ENCODE results near the gene SAMD1. TPM values are rescaled to one million over a fixed set of nuclear protein-coding genes. Genes with fewer than 3 reads are reported as not detected.

SAMD1 gene
- total RNA-seq, 1 experiment from 2014 or later = 108 TPM

DNA sequence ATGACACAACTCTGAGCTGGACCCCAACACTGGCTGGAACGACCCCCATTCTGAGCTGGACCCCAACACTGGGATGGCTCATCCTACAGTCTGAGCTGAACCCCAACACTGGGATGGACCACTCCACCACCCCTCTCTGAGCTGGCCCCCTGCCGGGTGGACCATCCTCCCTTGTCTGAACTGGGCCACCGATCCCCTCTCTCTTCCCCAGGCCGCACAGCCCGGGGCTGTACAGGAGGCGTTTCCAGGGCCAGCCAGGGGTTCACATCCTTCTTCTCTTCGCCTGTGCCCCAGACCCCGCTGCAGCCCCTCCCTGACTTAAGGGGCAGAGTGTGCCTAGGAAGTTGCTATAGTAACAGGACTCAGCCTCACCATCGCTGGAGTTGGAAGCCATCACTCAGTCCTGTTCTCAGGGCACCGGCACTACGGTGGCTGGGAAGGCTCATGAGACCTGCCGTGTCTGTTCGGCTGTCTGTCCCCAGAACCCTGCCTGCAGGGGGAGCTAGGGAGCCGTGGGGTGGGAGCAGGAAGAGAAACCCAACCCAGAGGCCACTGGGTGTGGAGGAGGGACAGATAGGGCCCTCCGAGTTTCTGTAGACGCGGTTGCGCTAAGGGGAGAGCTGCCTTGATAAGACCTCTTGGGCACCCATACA, 23.3 kb upstream of the SAMD1 start:
- Histone ChIP-seq H2BK20ac (ENCODE audit: low read depth, low read length, poor library complexity, severe bottlenecking) (no peak overlapping the region), H3K23ac (ENCODE audit: insufficient read length, low read depth, low read length) (no peak overlapping the region), H3K23me2 (ENCODE audit: insufficient read length, low read depth, low read length, poor library complexity, severe bottlenecking) (peaks cover 15% of the 10 kb centered on the region), H3K27ac (ENCODE audit: insufficient read length, low read depth, low read length) (no peak overlapping the region), H4K8ac (replicated peaks; ENCODE audit: insufficient read length, low read depth, low read length) (no peak overlapping the region), H3K4me2 (ENCODE audit: insufficient read depth, insufficient read length, low read length) (no peak overlapping the region), H4K5ac (ENCODE audit: insufficient read length, low read depth, low read length) (no peak overlapping the region), H2BK120ac (ENCODE audit: low read depth, low read length, poor library complexity, severe bottlenecking) (no peak overlapping the region), H2BK5ac (ENCODE audit: insufficient read length, low read length) (no peak overlapping the region), H3K9ac (ENCODE audit: extremely low read depth, insufficient read length, low read length) (no peak overlapping the region), H4K20me1 (ENCODE audit: control insufficient read depth, insufficient read depth, insufficient read length) (no peaks in the 10 kb centered on the region), H3K79me1 (ENCODE audit: insufficient read depth, low read depth, low read length, poor library complexity, severe bottlenecking) (no peaks in the 10 kb centered on the region), H3K14ac (ENCODE audit: insufficient read depth, low read length) (0 out of 2 replicates have a peak overlapping the region, but pooled peaks have one; percentile 51), H2BK12ac (ENCODE audit: insufficient read length, low read depth, low read length) (no peak overlapping the region), H4K91ac (ENCODE audit: insufficient read length, low read depth, low read length) (no peak overlapping the region), H3K79me2 (ENCODE audit: insufficient read depth, low read length) (peaks cover 2% of the 10 kb centered on the region; the same call in 1 of the 2 replicates), H3K18ac (ENCODE audit: insufficient read length, low read depth, low read length) (no peak overlapping the region), H2AK5ac (ENCODE audit: insufficient read length, low read length) (no peak overlapping the region), H3K9me3 (ENCODE audit: control insufficient read depth, low read depth, low read length) (no peaks in the 10 kb centered on the region), H3K4ac (ENCODE audit: low read depth, low read length) (no peak overlapping the region), H2AFZ (ENCODE audit: low read length) (no peak overlapping the region), H3T11ph (ENCODE audit: low read length) (no peak overlapping the region), H3K4me1 (ENCODE audit: insufficient read depth, low read length) (peaks cover 9% of the 10 kb centered on the region; the same call in 1 of the 2 replicates), H3K56ac (ENCODE audit: insufficient read length, low read depth, low read length) (no peak overlapping the region), H3K27me3 (ENCODE audit: insufficient read depth, low read length) (no peaks in the 10 kb centered on the region; the same call in 1 of the 2 replicates), H2BK15ac (ENCODE audit: low read depth, low read length) (no peak overlapping the region)
- DNase-seq = no peak
- H3K9me3 Mint-ChIP-seq = no peaks in the 10 kb centered on the region
- H3K36me3 Mint-ChIP-seq (ENCODE audit: insufficient read depth in 1 of 3, low read depth in 3 of 3) = no peaks in the 10 kb centered on the region; a peak in 2 of 7 replicates
- H3K27ac Mint-ChIP-seq = no peak overlapping the region
- peak overlapping the region in 1 of 2 experiments; percentile 17; a peak in 2 of 5 replicates for H3K4me3 Mint-ChIP-seq
- peaks cover 2% of the 10 kb centered on the region; the same call in 1 of the 2 replicates for H3K27me3 Mint-ChIP-seq (ENCODE audit: low read depth)
- H3K4me1 Mint-ChIP-seq = peaks cover 36 to 40% of the 10 kb centered on the region in 2 experiments
- TF ChIP-seq, protein P1, sequence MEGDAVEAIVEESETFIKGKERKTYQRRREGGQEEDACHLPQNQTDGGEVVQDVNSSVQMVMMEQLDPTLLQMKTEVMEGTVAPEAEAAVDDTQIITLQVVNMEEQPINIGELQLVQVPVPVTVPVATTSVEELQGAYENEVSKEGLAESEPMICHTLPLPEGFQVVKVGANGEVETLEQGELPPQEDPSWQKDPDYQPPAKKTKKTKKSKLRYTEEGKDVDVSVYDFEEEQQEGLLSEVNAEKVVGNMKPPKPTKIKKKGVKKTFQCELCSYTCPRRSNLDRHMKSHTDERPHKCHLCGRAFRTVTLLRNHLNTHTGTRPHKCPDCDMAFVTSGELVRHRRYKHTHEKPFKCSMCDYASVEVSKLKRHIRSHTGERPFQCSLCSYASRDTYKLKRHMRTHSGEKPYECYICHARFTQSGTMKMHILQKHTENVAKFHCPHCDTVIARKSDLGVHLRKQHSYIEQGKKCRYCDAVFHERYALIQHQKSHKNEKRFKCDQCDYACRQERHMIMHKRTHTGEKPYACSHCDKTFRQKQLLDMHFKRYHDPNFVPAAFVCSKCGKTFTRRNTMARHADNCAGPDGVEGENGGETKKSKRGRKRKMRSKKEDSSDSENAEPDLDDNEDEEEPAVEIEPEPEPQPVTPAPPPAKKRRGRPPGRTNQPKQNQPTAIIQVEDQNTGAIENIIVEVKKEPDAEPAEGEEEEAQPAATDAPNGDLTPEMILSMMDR (conservative IDR thresholded peaks at IDR 0.05) = peak; percentile 62; the same call in 2 of the 3 replicates
- WGBS (ENCODE audit: extremely low coverage, insufficient read length, low lambda C conversion rate) = no CpG with 5 or more reads among the region's 18 CpGs
